Neural cell (in vitro differentiated cells): ENCODE results near the gene PRKG1.

Experiments used
- EP300 ChIP-seq: fragments of 450-650 bp; conservative IDR thresholded peaks from 2 replicates; pipeline ENCODE4 v1.6.1; 2014; ENCODE audit warnings: antibody characterized with exemption, mild to moderate bottlenecking, moderate library complexity; ENCODE audit not compliant: poor library complexity, severe bottlenecking
- EZH2 ChIP-seq: fragments of 200-600, 300-800 bp; shearing (Covaris generic), sonication (generic); IDR thresholded peaks from 2 replicates; pipeline ENCODE4 v1.6.1; 2014; ENCODE audit warnings: antibody characterized with exemption, low read length, borderline replicate concordance, mild to moderate bottlenecking; ENCODE audit not compliant: insufficient read depth, poor library complexity, severe bottlenecking
- POLR2AphosphoS5 ChIP-seq: IDR thresholded peaks from 2 replicates; pipeline ENCODE4 v1.6.1; 2012
- RAD21 ChIP-seq: fragments of 450-650 bp; conservative IDR thresholded peaks from 2 replicates; pipeline ENCODE4 v1.6.1; 2014; ENCODE audit warnings: antibody characterized with exemption, mild to moderate bottlenecking, moderate library complexity
- SMC3 ChIP-seq: fragments of 450-650 bp; conservative IDR thresholded peaks from 2 replicates; pipeline ENCODE4 v1.6.1; 2014; ENCODE audit warnings: antibody characterized with exemption, mild to moderate bottlenecking, moderate library complexity; ENCODE audit not compliant: poor library complexity
- TAF1 ChIP-seq: IDR thresholded peaks from 2 replicates; pipeline ENCODE4 v1.6.1; 2012; ENCODE audit warnings: low read depth
- TF ChIP-seq, protein P1 (sequence below): fragments of 450-650 bp; IDR thresholded peaks from 2 replicates; pipeline ENCODE4 v1.5.1; 2014; ENCODE audit warnings: antibody characterized with exemption, mild to moderate bottlenecking, moderate library complexity; ENCODE audit not compliant: poor library complexity, severe bottlenecking
- TF ChIP-seq, protein P2 (sequence below): IDR thresholded peaks from 2 replicates; pipeline ENCODE4 v1.6.1; 2012; ENCODE audit warnings: borderline replicate concordance

GRCh38 chr10:51342381-51342780 is 268.1 kb downstream of the PRKG1 start:
- TF ChIP-seq EZH2 (no peak), EP300 (no peak), SMC3 (no peak), RAD21 (no peak), POLR2AphosphoS5 (no peak), TAF1 (no peak)
- TF ChIP-seq, protein P1, sequence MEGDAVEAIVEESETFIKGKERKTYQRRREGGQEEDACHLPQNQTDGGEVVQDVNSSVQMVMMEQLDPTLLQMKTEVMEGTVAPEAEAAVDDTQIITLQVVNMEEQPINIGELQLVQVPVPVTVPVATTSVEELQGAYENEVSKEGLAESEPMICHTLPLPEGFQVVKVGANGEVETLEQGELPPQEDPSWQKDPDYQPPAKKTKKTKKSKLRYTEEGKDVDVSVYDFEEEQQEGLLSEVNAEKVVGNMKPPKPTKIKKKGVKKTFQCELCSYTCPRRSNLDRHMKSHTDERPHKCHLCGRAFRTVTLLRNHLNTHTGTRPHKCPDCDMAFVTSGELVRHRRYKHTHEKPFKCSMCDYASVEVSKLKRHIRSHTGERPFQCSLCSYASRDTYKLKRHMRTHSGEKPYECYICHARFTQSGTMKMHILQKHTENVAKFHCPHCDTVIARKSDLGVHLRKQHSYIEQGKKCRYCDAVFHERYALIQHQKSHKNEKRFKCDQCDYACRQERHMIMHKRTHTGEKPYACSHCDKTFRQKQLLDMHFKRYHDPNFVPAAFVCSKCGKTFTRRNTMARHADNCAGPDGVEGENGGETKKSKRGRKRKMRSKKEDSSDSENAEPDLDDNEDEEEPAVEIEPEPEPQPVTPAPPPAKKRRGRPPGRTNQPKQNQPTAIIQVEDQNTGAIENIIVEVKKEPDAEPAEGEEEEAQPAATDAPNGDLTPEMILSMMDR: no peak
- TF ChIP-seq, protein P2, sequence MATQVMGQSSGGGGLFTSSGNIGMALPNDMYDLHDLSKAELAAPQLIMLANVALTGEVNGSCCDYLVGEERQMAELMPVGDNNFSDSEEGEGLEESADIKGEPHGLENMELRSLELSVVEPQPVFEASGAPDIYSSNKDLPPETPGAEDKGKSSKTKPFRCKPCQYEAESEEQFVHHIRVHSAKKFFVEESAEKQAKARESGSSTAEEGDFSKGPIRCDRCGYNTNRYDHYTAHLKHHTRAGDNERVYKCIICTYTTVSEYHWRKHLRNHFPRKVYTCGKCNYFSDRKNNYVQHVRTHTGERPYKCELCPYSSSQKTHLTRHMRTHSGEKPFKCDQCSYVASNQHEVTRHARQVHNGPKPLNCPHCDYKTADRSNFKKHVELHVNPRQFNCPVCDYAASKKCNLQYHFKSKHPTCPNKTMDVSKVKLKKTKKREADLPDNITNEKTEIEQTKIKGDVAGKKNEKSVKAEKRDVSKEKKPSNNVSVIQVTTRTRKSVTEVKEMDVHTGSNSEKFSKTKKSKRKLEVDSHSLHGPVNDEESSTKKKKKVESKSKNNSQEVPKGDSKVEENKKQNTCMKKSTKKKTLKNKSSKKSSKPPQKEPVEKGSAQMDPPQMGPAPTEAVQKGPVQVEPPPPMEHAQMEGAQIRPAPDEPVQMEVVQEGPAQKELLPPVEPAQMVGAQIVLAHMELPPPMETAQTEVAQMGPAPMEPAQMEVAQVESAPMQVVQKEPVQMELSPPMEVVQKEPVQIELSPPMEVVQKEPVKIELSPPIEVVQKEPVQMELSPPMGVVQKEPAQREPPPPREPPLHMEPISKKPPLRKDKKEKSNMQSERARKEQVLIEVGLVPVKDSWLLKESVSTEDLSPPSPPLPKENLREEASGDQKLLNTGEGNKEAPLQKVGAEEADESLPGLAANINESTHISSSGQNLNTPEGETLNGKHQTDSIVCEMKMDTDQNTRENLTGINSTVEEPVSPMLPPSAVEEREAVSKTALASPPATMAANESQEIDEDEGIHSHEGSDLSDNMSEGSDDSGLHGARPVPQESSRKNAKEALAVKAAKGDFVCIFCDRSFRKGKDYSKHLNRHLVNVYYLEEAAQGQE: no peak
